Type B pancreatic cell (in vitro differentiated cells): ENCODE measurements around the gene PIGC. TPM values are rescaled to one million over a fixed set of nuclear protein-coding genes. Genes with fewer than 3 reads are reported as not detected.

ENCODE experiments used
- DNase-seq: peaks from one replicate; pipeline ENCODE4 v3.0.0; 2021; ENCODE audit warnings: mixed read lengths; ENCODE audit not compliant: unreplicated experiment; ENCODE audit errors: extremely low spot score
- H3K27ac Mint-ChIP-seq: 2 replicates; pipeline ENCODE4 v1.8.0; 2021; ENCODE audit warnings: mild to moderate bottlenecking, mixed read lengths
- H3K27me3 Mint-ChIP-seq: 2 replicates; pipeline ENCODE4 v1.8.0; 2021; ENCODE audit warnings: mixed read lengths
- H3K36me3 Mint-ChIP-seq: 2 replicates; pipeline ENCODE4 v1.8.0; 2021; ENCODE audit warnings: mixed read lengths
- H3K4me1 Mint-ChIP-seq: one replicate; pipeline ENCODE4 v1.8.0; 2021; ENCODE audit warnings: mixed read lengths; ENCODE audit not compliant: unreplicated experiment
- H3K4me3 Mint-ChIP-seq: 2 replicates; pipeline ENCODE4 v1.8.0; 2021; ENCODE audit warnings: mild to moderate bottlenecking, mixed read lengths
- H3K9me3 Mint-ChIP-seq: 2 replicates; pipeline ENCODE4 v1.8.0; 2021; ENCODE audit warnings: mixed read lengths
- total RNA-seq: library from RNA; stranded (reverse); gene quantifications from 2 replicates; pipeline ENCODE4 v1.2.1, GENCODE V29; 2021; ENCODE audit warnings: low replicate concordance
- TF ChIP-seq, protein P1 (sequence below): fragments of 200-600 bp; sonication (generic); conservative IDR thresholded peaks from 2 replicates; pipeline ENCODE4 v1.5.0; 2021; ENCODE audit warnings: antibody characterized with exemption, mild to moderate bottlenecking

The PIGC gene
- total RNA-seq, 1 donor from 2014 or later: 37.3 TPM

GRCh38 chr1:172473302-172473701 is 29.4 kb upstream of the PIGC start:
- no peak for DNase-seq
- Mint-ChIP-seq H3K36me3 (no peaks in the 10 kb centered on the region), H3K4me1 (peaks cover 10% of the 10 kb centered on the region), H3K9me3 (no peaks in the 10 kb centered on the region), H3K4me3 (no peak overlapping the region), H3K27ac (no peak overlapping the region), H3K27me3 (no peaks in the 10 kb centered on the region)
- TF ChIP-seq, protein P1, sequence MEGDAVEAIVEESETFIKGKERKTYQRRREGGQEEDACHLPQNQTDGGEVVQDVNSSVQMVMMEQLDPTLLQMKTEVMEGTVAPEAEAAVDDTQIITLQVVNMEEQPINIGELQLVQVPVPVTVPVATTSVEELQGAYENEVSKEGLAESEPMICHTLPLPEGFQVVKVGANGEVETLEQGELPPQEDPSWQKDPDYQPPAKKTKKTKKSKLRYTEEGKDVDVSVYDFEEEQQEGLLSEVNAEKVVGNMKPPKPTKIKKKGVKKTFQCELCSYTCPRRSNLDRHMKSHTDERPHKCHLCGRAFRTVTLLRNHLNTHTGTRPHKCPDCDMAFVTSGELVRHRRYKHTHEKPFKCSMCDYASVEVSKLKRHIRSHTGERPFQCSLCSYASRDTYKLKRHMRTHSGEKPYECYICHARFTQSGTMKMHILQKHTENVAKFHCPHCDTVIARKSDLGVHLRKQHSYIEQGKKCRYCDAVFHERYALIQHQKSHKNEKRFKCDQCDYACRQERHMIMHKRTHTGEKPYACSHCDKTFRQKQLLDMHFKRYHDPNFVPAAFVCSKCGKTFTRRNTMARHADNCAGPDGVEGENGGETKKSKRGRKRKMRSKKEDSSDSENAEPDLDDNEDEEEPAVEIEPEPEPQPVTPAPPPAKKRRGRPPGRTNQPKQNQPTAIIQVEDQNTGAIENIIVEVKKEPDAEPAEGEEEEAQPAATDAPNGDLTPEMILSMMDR: no peak

GRCh38 chr1:172472495-172472894 is 28.6 kb upstream of the PIGC start:
- no peak overlapping the region for H3K27ac Mint-ChIP-seq
- no peak overlapping the region for H3K4me3 Mint-ChIP-seq
- H3K9me3 Mint-ChIP-seq: no peaks in the 10 kb centered on the region
- no peaks in the 10 kb centered on the region for H3K36me3 Mint-ChIP-seq
- peaks cover 10% of the 10 kb centered on the region for H3K4me1 Mint-ChIP-seq
- no peak for DNase-seq
- TF ChIP-seq, protein P1: no peak
- H3K27me3 Mint-ChIP-seq: no peaks in the 10 kb centered on the region

- H3K36me3 Mint-ChIP-seq: no peaks in the 10 kb centered on the region
- no peaks in the 10 kb centered on the region for H3K27me3 Mint-ChIP-seq
- peak overlapping the region; percentile 12 for H3K27ac Mint-ChIP-seq
- no peak for DNase-seq
- TF ChIP-seq, protein P1: no peak
- no peaks in the 10 kb centered on the region for H3K9me3 Mint-ChIP-seq
- no peak overlapping the region for H3K4me3 Mint-ChIP-seq
- H3K4me1 Mint-ChIP-seq: peaks cover 10% of the 10 kb centered on the region
Measured at GRCh38 chr1:172471666-172472065, 27.8 kb upstream of the PIGC start.

DNA sequence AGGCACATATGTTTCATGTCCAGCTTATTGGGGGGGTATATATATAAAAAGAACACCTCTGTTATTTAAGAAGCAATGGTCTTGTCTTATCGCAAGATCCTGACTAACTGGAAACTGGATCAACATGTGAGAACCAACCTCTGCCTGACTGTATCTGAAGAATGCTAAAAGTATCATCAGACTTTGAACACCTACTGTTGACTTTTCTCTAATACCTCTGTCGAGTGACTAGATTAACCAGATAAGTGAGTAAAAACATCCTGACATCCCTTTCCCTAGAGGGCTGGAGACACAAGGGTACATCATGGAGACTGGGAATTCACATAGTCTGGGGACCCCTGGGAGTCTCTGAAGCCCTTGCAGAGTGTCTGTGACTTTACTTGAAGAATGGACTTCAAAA is 26.3 kb upstream of the PIGC start:
- no peak for DNase-seq
- H3K4me3 Mint-ChIP-seq: no peak overlapping the region
- peak overlapping the region; percentile 54 for H3K27ac Mint-ChIP-seq
- peaks cover 10% of the 10 kb centered on the region for H3K4me1 Mint-ChIP-seq
- TF ChIP-seq, protein P1: no peak
- H3K9me3 Mint-ChIP-seq: no peaks in the 10 kb centered on the region
- H3K36me3 Mint-ChIP-seq: no peaks in the 10 kb centered on the region
- H3K27me3 Mint-ChIP-seq: no peaks in the 10 kb centered on the region

DNA sequence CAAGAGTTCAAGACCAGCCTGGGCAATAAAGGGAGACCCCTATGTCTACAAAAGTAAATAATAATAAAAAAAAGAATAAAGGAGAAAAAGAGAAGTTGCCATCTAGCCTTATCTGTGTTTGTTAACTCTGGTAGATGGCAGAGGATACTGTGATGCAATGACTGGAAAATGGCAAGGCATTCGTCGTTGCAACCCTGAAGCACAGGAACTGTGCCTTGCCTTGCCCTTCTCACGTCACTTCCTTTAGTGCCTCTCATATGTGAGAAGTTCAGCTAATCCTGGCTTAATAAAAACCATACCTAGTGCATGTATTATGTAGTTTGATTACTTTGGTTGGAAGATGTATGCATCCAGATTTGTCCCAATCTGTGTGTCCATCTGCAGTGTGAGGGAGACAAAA is 25.8 kb upstream of the PIGC start:
- TF ChIP-seq, protein P1: no peak
- Mint-ChIP-seq H3K9me3 (no peaks in the 10 kb centered on the region), H3K27me3 (no peaks in the 10 kb centered on the region), H3K36me3 (no peaks in the 10 kb centered on the region), H3K4me1 (peaks cover 10% of the 10 kb centered on the region), H3K27ac (no peak overlapping the region), H3K4me3 (no peak overlapping the region)
- no peak for DNase-seq

DNA sequence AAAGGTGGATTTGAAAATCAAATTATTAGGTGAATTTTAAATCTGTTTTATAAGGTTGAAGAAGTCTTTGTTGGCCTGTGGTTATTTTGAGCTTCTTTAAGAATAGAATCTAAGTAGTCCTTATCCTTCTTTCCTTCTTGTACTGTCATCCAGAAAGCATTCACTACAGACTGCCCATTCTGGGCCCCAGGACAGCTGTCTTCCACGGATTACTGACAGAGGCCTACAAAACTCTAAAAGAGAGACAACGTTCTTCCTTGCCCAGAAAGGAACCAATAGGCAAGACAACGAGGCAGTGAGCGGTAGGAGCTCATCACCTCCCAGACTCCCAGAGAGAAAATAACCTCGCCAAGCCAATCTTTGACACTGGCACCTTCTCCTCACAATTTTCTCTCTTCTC is 24.4 kb upstream of the PIGC start:
- H3K36me3 Mint-ChIP-seq: no peaks in the 10 kb centered on the region
- TF ChIP-seq, protein P1: no peak
- no peaks in the 10 kb centered on the region for H3K9me3 Mint-ChIP-seq
- no peaks in the 10 kb centered on the region for H3K27me3 Mint-ChIP-seq
- H3K27ac Mint-ChIP-seq: no peak overlapping the region
- H3K4me1 Mint-ChIP-seq: peaks cover 10% of the 10 kb centered on the region
- no peak for DNase-seq
- no peak overlapping the region for H3K4me3 Mint-ChIP-seq
